ENCODE data around the gene DMPK.

DMPK gene

DNA sequence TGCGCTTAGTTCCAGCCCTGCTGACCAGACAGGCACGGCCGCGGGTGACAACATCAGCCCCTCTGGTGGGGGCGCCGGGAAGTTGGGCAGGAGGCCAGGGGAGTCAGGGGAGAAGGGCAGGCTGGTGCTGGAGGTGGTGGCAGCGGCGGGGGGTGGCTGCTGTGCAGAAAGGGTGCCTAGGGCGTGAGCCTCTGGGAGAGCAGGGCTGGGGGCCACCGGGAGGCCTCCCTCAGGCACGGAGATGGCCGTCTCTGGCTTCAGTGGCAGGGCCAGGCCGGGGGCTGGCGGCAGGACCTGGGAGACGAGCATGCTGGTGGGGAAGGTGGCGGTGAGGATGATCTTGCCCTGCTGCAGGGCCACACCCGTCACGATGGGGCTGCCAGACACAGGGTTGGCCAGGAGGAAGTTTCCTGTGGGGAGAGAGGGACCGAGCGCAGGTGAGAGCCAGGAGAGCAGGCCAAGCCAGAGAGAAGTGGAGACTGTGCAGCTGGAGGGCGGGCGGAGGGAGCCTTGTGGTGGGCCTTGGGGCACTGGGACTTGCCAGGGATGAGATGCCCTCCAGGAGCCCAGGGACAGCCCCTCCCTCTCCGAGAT lies 16.5 kb downstream of the DMPK start:
- Histone ChIP-seq H3K4me3 (ENCODE audit: low read length) (no peak overlapping the region), H3K36me3 (ENCODE audit: insufficient read depth, low read length) (no peaks in the 10 kb centered on the region), H3K27me3 (ENCODE audit: control insufficient read depth, insufficient read depth, low read length) (peaks cover 3% of the 10 kb centered on the region), H3K4me2 (ENCODE audit: low read length) (no peak overlapping the region), H3K4me1 (ENCODE audit: control insufficient read depth, insufficient read depth, low read length) (peaks cover 22% of the 10 kb centered on the region), H3K9me3 (replicated peaks; ENCODE audit: low read length) (no peaks in the 10 kb centered on the region), H3K9ac (ENCODE audit: low read depth, low read length) (no peak overlapping the region)

DNA sequence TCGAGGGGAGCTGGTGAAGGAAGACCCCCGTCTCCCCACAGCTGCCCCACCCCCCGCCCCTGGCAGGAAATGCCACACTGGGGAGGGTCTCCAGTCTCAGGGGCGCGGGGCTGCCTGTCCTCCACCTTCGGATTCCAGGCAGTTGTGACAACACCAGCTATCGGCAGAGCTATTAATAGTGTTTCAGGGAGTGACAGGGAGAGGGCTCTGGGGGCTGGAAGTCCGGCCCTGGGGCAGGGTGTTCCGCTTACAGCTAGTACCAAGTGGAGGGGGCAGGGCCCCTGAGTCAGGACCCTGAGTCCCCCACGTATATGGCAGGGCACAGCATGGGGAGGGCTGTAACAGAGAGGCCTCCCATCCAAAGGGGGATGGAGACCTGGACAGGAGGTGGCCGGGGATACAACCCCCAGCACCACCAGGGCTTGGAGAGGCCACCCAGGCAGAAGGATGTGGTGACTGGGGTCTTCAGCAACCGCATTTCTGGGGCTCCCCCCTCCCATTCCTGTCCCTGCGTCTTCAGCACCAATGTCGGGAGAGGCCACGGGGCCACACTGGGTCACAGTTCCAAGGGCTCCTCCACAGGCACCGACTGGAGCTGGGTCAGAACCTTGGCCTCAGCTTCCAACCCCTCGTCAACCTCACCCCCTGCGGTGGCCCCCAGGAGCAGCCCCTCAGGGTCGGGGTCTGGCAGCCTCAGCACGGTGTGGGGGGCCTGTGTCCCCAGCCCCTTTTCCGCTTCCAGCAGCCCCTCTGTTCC lies 17.2 kb downstream of the DMPK start:
- Histone ChIP-seq H3K27me3 (ENCODE audit: control insufficient read depth, insufficient read depth, low read length) (peaks cover 3% of the 10 kb centered on the region), H3K4me2 (ENCODE audit: low read length) (no peak overlapping the region), H3K4me1 (ENCODE audit: control insufficient read depth, insufficient read depth, low read length) (peaks cover 19% of the 10 kb centered on the region), H3K4me3 (ENCODE audit: low read length) (no peak overlapping the region), H3K9me3 (replicated peaks; ENCODE audit: low read length) (no peaks in the 10 kb centered on the region), H3K9ac (ENCODE audit: low read depth, low read length) (no peak overlapping the region), H3K36me3 (ENCODE audit: insufficient read depth, low read length) (no peaks in the 10 kb centered on the region)

DNA sequence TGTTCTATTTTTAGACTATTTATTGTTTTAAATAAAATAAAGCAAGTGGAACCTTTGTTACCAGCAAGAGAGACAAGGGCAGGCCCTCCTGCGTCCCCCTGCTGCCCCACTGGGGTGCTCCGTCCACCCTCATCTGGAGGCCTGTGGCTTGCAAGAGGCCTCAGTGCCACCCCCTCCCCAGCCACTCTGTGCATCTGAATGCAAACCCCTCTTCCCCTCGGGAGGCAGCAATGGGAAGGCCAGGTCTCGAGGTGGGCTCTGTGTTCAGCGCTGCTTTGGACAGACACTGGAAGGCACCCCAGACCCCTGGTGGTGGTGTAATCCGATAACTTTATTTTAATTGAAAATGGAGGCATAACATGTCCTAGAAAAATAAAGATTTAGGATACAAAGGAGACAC lies 17.8 kb downstream of the DMPK start:
- H3K4me3 ChIP-seq (ENCODE audit: low read length) = no peak overlapping the region
- H3K4me1 ChIP-seq (ENCODE audit: control insufficient read depth, insufficient read depth, low read length) = peaks cover 13% of the 10 kb centered on the region
- H3K4me2 ChIP-seq (ENCODE audit: low read length) = no peak overlapping the region
- no peaks in the 10 kb centered on the region for H3K9me3 ChIP-seq (replicated peaks; ENCODE audit: low read length)
- peaks cover 3% of the 10 kb centered on the region for H3K27me3 ChIP-seq (ENCODE audit: control insufficient read depth, insufficient read depth, low read length)
- H3K36me3 ChIP-seq (ENCODE audit: insufficient read depth, low read length) = no peaks in the 10 kb centered on the region
- H3K9ac ChIP-seq (ENCODE audit: low read depth, low read length) = no peak overlapping the region

DNA sequence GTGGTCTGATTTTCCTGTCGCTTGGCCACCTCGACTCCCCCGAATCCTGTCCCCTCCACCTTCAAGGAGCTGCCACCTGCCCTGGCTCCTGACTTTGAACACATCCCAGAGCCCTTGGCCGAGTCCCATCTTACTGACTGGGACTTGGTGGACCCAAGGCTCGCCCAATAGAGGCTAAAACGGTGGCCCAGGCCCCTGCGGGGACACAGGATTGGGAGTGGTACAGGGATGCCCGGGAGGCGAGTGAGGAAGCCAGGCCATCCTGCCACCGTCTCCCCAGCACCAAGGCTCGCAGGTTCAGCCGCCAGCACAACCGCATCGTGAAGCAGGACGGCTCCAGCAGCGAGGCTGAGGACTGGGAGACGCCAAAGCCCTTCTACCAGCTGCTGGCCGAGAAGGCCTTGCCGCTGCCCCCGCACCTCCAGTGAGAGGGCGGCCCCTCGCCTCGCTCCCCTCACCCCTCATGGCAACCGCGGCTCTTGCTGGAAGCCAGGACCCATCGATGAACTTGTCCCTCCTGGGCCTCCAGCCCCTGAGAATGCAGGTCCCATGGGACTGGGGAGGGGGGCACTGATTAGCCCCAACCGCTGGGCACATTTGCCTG lies 18.5 kb downstream of the DMPK start:
- Histone ChIP-seq H3K9me3 (replicated peaks; ENCODE audit: low read length) (no peaks in the 10 kb centered on the region), H3K4me1 (ENCODE audit: control insufficient read depth, insufficient read depth, low read length) (peaks cover 13% of the 10 kb centered on the region), H3K4me3 (ENCODE audit: low read length) (no peak overlapping the region), H3K4me2 (ENCODE audit: low read length) (no peak overlapping the region), H3K36me3 (ENCODE audit: insufficient read depth, low read length) (no peaks in the 10 kb centered on the region), H3K9ac (ENCODE audit: low read depth, low read length) (no peak overlapping the region), H3K27me3 (ENCODE audit: control insufficient read depth, insufficient read depth, low read length) (peaks cover 3% of the 10 kb centered on the region)

DNA sequence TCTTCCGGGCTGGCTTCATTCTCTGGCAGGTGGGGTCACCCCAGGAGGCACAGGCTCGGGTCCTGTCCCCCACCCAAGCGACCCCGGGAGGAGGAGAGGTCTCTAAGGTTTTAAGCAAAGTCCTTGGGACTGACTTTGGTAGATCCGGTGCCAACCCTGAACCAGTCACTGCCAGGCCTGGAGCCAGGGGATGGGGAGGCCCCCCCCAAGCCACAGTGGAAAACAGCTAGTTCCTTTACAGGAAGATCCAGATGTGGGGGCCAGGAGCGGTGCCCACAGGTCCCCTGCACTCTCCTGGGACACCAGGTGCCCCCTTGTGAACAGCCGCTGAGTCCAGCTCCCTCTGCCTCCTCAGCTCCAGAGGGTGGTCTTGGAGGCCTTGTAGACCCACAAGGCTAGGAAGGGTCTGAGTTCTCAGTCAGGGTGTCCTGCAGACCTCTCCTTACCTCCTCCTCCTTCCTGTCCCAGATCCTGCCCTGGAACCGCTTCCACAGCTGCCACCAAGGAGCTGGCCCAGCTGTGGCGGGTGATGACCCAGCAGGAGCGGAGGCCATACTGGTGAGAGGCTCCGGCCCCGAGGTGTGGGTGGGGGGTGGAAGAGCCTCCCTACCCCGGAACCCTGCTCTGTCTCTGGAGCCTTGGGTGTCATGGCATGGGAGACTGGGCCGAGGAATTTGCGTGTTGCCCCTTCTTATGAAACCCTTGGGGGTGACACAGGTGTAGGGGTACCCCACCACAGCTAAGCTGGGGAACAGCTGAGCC lies 19.2 kb downstream of the DMPK start:
- no peak overlapping the region for H3K4me3 ChIP-seq (ENCODE audit: low read length)
- no peak overlapping the region for H3K4me2 ChIP-seq (ENCODE audit: low read length)
- H3K9me3 ChIP-seq (replicated peaks; ENCODE audit: low read length) = no peaks in the 10 kb centered on the region
- no peaks in the 10 kb centered on the region for H3K36me3 ChIP-seq (ENCODE audit: insufficient read depth, low read length)
- H3K9ac ChIP-seq (ENCODE audit: low read depth, low read length) = no peak overlapping the region
- H3K27me3 ChIP-seq (ENCODE audit: control insufficient read depth, insufficient read depth, low read length) = peaks cover 3% of the 10 kb centered on the region
- H3K4me1 ChIP-seq (ENCODE audit: control insufficient read depth, insufficient read depth, low read length) = peaks cover 13% of the 10 kb centered on the region

DNA sequence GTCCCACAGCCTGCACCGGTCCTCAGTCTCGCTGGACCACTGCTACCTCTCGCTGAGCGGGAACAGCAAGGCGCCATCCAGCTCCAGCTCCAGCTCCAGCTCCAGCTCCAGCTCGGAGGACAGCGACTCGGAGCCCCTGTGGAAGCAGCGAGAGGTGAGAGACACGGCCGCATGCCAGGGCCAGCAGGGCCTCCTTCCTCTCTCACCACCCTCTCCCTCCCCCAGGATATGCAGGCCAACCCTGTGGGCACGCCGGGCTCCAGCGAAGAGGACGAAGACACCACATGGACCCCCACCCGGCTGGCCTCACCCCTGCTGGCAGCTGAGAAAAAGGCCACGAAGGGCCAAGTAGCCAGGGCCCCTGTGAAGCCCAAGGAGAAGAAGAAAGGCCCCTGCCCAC lies 20.6 kb downstream of the DMPK start:
- H3K9ac ChIP-seq (ENCODE audit: low read depth, low read length) = no peak overlapping the region
- H3K9me3 ChIP-seq (replicated peaks; ENCODE audit: low read length) = no peaks in the 10 kb centered on the region
- H3K36me3 ChIP-seq (ENCODE audit: insufficient read depth, low read length) = no peaks in the 10 kb centered on the region
- peaks cover 7% of the 10 kb centered on the region for H3K4me1 ChIP-seq (ENCODE audit: control insufficient read depth, insufficient read depth, low read length)
- H3K27me3 ChIP-seq (ENCODE audit: control insufficient read depth, insufficient read depth, low read length) = peaks cover 3% of the 10 kb centered on the region
- no peak overlapping the region for H3K4me2 ChIP-seq (ENCODE audit: low read length)
- H3K4me3 ChIP-seq (ENCODE audit: low read length) = no peak overlapping the region

DNA sequence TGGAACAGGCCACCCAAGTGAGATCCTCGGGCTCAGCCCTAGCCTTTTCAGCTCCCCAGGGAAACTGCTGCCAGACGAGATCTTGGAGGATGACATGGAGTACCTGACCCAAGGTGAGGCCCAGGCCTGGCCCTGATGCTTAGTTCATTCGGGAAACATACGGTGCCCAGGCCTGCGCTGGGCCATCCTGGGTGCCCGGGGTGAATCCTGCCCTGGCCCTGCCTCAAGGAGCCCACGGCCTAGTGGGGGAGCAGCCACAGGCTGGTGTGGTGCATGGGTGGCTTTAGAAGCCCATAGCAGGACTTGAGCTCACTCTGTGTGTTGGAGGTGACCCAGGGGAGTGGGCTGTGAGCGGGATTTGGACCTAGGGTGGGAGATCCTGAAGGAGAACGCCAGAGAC lies 23.4 kb downstream of the DMPK start:
- H3K4me1 ChIP-seq (ENCODE audit: control insufficient read depth, insufficient read depth, low read length) = no peaks in the 10 kb centered on the region
- H3K27me3 ChIP-seq (ENCODE audit: control insufficient read depth, insufficient read depth, low read length) = peaks cover 1% of the 10 kb centered on the region
- no peak overlapping the region for H3K4me2 ChIP-seq (ENCODE audit: low read length)
- no peaks in the 10 kb centered on the region for H3K36me3 ChIP-seq (ENCODE audit: insufficient read depth, low read length)
- no peak overlapping the region for H3K4me3 ChIP-seq (ENCODE audit: low read length)
- no peak overlapping the region for H3K9ac ChIP-seq (ENCODE audit: low read depth, low read length)
- no peaks in the 10 kb centered on the region for H3K9me3 ChIP-seq (replicated peaks; ENCODE audit: low read length)

DNA sequence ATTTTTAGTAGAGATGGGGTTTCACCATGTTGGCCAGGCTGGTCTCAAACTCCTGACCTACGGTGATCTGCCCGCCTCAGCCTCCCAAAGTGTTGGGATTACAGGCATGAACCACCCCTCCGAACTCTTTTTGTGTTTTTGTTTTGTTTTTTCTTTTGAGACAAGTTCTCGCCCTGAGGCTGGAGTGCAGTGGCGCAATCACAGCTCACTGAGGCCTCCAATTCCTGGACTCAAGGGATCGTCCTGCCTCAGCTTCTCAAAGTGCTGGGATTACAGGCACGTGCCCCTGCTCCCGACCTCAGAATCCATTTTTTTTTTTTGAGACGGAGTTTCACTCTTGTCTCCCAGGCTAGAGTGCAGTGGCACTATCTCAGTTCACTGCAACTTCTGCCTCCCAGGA lies 24.6 kb downstream of the DMPK start:
- H3K9ac ChIP-seq (ENCODE audit: low read depth, low read length) = no peak overlapping the region
- H3K4me1 ChIP-seq (ENCODE audit: control insufficient read depth, insufficient read depth, low read length) = no peaks in the 10 kb centered on the region
- no peaks in the 10 kb centered on the region for H3K36me3 ChIP-seq (ENCODE audit: insufficient read depth, low read length)
- H3K27me3 ChIP-seq (ENCODE audit: control insufficient read depth, insufficient read depth, low read length) = no peaks in the 10 kb centered on the region
- no peaks in the 10 kb centered on the region for H3K9me3 ChIP-seq (replicated peaks; ENCODE audit: low read length)
- H3K4me3 ChIP-seq (ENCODE audit: low read length) = no peak overlapping the region
- no peak overlapping the region for H3K4me2 ChIP-seq (ENCODE audit: low read length)

DNA sequence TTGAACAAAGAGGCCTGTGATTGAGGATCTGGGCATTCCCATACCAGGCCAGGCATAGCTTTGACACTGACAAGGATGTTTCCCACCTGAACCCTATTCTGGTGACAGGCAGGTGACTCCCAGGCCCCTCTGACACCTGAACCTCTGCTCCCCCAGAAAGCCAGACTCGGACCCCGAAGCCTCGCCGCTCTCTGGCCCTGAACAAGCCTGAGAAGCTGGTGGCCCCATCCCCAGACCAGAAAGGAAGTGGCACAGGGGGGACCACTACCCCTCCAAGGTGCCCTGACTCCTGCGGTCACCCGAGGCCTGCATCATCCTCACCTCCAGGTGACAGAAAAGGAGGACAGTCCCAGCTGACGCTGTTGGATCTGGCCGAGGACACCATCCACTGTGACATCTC lies 28.0 kb downstream of the DMPK start:
- Histone ChIP-seq H3K4me2 (ENCODE audit: low read length) (no peak overlapping the region), H3K27me3 (ENCODE audit: control insufficient read depth, insufficient read depth, low read length) (no peaks in the 10 kb centered on the region)

DNA sequence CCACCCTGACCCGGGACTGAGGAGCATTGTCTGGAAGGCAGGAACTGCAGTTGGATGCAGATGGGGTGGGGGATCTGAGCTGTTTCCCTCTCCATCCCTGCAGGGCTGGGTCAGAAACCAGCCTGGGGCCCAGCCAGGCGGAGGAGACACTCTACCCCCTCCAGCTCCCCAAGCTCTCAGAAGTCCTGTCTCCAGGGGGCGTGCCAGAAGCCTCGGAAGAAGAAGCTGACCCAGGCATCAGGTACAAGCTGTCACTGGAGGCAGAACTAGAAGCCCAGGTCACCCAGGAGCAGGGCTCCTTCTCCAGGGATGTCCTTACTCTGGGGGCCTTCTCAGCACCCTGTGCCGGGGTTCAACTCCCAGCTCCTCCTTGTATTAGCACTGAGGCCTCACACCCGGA lies 28.7 kb downstream of the DMPK start:
- no peaks in the 10 kb centered on the region for H3K36me3 ChIP-seq (ENCODE audit: insufficient read depth, low read length)
- H3K27me3 ChIP-seq (ENCODE audit: control insufficient read depth, insufficient read depth, low read length) = no peaks in the 10 kb centered on the region
- no peak overlapping the region for H3K4me2 ChIP-seq (ENCODE audit: low read length)
- no peaks in the 10 kb centered on the region for H3K4me1 ChIP-seq (ENCODE audit: control insufficient read depth, insufficient read depth, low read length)
- H3K4me3 ChIP-seq (ENCODE audit: low read length) = no peak overlapping the region
- H3K9me3 ChIP-seq (replicated peaks; ENCODE audit: low read length) = no peaks in the 10 kb centered on the region
- H3K9ac ChIP-seq (ENCODE audit: low read depth, low read length) = no peak overlapping the region

More for the DNA sequence above, 28.0 kb downstream of the DMPK start:
- H3K4me1 ChIP-seq (ENCODE audit: control insufficient read depth, insufficient read depth, low read length) = no peaks in the 10 kb centered on the region
- no peaks in the 10 kb centered on the region for H3K36me3 ChIP-seq (ENCODE audit: insufficient read depth, low read length)
- no peaks in the 10 kb centered on the region for H3K9me3 ChIP-seq (replicated peaks; ENCODE audit: low read length)
- no peak overlapping the region for H3K4me3 ChIP-seq (ENCODE audit: low read length)
- no peak overlapping the region for H3K9ac ChIP-seq (ENCODE audit: low read depth, low read length)

DNA sequence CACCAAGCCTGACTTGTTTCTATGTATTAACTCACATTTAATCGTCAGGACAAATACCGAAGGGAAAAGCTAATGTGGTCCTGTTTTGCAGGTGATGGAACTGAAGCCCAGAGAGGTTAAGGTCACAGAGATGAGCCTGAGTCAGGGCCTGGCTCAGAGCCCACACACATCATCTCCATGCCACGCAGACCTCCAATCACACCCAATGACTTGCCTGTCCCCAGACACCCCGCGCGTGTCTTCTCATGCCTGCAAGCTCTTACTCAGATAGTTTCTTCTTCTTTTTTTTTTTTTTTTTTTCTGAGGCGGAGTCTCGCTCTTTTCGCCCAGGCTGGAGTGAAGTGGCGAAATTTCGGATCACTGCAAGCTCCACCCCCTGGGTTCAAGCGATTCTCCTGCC lies 29.7 kb downstream of the DMPK start:
- no peaks in the 10 kb centered on the region for H3K4me1 ChIP-seq (ENCODE audit: control insufficient read depth, insufficient read depth, low read length)
- no peak overlapping the region for H3K4me3 ChIP-seq (ENCODE audit: low read length)
- H3K9ac ChIP-seq (ENCODE audit: low read depth, low read length) = no peak overlapping the region
- H3K9me3 ChIP-seq (replicated peaks; ENCODE audit: low read length) = no peaks in the 10 kb centered on the region
- H3K27me3 ChIP-seq (ENCODE audit: control insufficient read depth, insufficient read depth, low read length) = no peaks in the 10 kb centered on the region
- no peaks in the 10 kb centered on the region for H3K36me3 ChIP-seq (ENCODE audit: insufficient read depth, low read length)
- no peak overlapping the region for H3K4me2 ChIP-seq (ENCODE audit: low read length)
